Prostate gland (tissue), 2 donors: Measurements from ENCODE around the gene FAM162A. TPM values are rescaled to one million over a fixed set of nuclear protein-coding genes. Genes with fewer than 3 reads are reported as not detected.

Source experiments
- DNase-seq: peaks from one replicate; pipeline ENCODE4 v3.0.0-alpha.2; 2019; ENCODE audit warnings: low spot score
- H3K27ac ChIP-seq, 2 donors: fragments of 200-600 bp; sonication (generic); 2 replicates each; pipeline ENCODE4 v1.5.1; 2017 to 2019
- H3K27me3 ChIP-seq: fragments of 200-600 bp; sonication (generic); replicated peaks from 2 replicates; pipeline ENCODE4 v1.5.1; 2019; ENCODE audit not compliant: insufficient read depth
- H3K36me3 ChIP-seq, 2 donors: fragments of 200-600 bp; sonication (generic); 1 replicate in 1 of 2; 2 replicates in 1 of 2; pipeline versions ENCODE4 v1.5.1 to v1.8.1; 2017 to 2019
- H3K4me1 ChIP-seq: fragments of 200-600 bp; sonication (generic); replicated peaks from 2 replicates; pipeline ENCODE4 v1.5.1; 2019
- H3K4me3 ChIP-seq, 2 donors: fragments of 200-600 bp; sonication (generic); 2 replicates each; pipeline ENCODE4 v1.5.1; 2017 to 2019
- H3K9me3 ChIP-seq: fragments of 200-600 bp; sonication (generic); 2 replicates; pipeline ENCODE4 v1.5.1; 2017
- POLR2A ChIP-seq: fragments of 450-650 bp; IDR thresholded peaks from one replicate; pipeline ENCODE4 v1.6.1; 2016; ENCODE audit warnings: antibody characterized with exemption, mild to moderate bottlenecking
- POLR2AphosphoS5 ChIP-seq: sonication (generic); formaldehyde crosslinking; IDR thresholded peaks from one replicate; pipeline ENCODE4 v1.6.1; 2017; ENCODE audit warnings: antibody characterized with exemption
- WGBS: methylation state at CpG from one replicate; pipeline ENCODE4 v1.1.5; 2018; 5-methylcytosine and 5-hydroxymethylcytosine counted together
- intact Hi-C: fragments of 100-400 bp; cut with DNase I; formaldehyde crosslinking; loops from one replicate; pipeline ENCODE4 v1.14.2; 2022
- total RNA-seq, 2 donors: library from RNA; depleted of rRNA; stranded (reverse); fragments of >200 nt; gene quantifications; one replicate each; pipeline ENCODE4 v1.1.0, GENCODE V29; 2016
- TF ChIP-seq, protein P1 (sequence below), 4 experiments: fragments of 200-600 bp in 2 of 4; fragments of 450-650 bp in 2 of 4; sonication (generic) in 2 of 4; IDR thresholded peaks; 1 replicate in 3 of 4; 2 replicates in 1 of 4; pipeline ENCODE4 v1.5.1; 2016 to 2019; ENCODE audit warnings: antibody characterized with exemption in 4 of 4, mild to moderate bottlenecking in 2 of 4, moderate library complexity in 2 of 4

The FAM162A gene
- total RNA-seq, 2 donors from 2014 or later: 12.9 to 87.9 TPM

GRCh38 chr3:122415762-122416654, 32.0 kb downstream of the FAM162A start, which contains the start of gene WDR5B:
WDR5B (minus strand) TSS chr3:122416062; CDS start chr3:122415528, 534 bp downstream.
- under 1% methylated on average over 48 of the region's 48 CpGs for WGBS
- intact Hi-C loops: loop anchor here (10.0 kb wide), 1 partner anchor 99 kb away; the partner anchor contains the start of gene KPNA1
- TF ChIP-seq POLR2A (peak; percentile 79), POLR2AphosphoS5 (peak; percentile 97)
- TF ChIP-seq, protein P1, sequence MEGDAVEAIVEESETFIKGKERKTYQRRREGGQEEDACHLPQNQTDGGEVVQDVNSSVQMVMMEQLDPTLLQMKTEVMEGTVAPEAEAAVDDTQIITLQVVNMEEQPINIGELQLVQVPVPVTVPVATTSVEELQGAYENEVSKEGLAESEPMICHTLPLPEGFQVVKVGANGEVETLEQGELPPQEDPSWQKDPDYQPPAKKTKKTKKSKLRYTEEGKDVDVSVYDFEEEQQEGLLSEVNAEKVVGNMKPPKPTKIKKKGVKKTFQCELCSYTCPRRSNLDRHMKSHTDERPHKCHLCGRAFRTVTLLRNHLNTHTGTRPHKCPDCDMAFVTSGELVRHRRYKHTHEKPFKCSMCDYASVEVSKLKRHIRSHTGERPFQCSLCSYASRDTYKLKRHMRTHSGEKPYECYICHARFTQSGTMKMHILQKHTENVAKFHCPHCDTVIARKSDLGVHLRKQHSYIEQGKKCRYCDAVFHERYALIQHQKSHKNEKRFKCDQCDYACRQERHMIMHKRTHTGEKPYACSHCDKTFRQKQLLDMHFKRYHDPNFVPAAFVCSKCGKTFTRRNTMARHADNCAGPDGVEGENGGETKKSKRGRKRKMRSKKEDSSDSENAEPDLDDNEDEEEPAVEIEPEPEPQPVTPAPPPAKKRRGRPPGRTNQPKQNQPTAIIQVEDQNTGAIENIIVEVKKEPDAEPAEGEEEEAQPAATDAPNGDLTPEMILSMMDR (IDR thresholded peaks at IDR 0.05): peak in 2 of 4 experiments; percentile 18 to 24
- DNase-seq: peak; percentile 97
- peak within 1 kb of the TSS; percentile 80 to 93 for H3K27ac ChIP-seq
- no peaks in the 10 kb centered on the region for H3K4me1 ChIP-seq
- H3K36me3 ChIP-seq: no peaks in the 10 kb centered on the region
- H3K9me3 ChIP-seq: no peaks in the 10 kb centered on the region
- H3K4me3 ChIP-seq: peak within 1 kb of the TSS; percentile 48 to 61
- H3K27me3 ChIP-seq: no peaks in the 10 kb centered on the region

DNA sequence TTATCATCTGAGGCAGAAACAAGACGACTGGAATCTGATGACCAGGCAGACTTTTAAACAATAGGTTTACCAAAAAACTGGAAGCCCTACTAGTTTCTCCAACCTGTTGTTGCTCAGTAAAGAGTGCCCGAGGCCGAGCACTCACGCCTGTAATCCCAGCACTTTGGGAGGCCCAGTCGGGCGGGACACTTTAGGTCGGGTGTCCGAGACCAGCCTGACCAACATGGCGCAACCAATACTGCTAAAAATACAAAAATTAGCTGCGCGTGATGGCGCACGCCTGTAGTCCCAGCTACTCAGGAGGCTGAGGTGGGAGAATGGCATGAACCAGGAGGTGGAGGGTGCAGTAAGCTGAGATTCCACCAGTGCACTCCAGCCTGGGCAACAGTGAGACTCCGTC, 33.0 kb downstream of the FAM162A start:
- H3K27ac ChIP-seq: peak overlapping the region; percentile 80 to 93
- TF ChIP-seq POLR2A (no peak), POLR2AphosphoS5 (no peak)
- TF ChIP-seq, protein P1 (IDR thresholded peaks at IDR 0.05): no peak
- no peaks in the 10 kb centered on the region for H3K9me3 ChIP-seq
- intact Hi-C loops: loop anchor here (10.0 kb wide), 1 partner anchor 98 kb away; the partner anchor contains the start of gene KPNA1
- WGBS: 40% methylated on average over 14 of the region's 14 CpGs
- no peak for DNase-seq
- H3K36me3 ChIP-seq: no peaks in the 10 kb centered on the region
- no peaks in the 10 kb centered on the region for H3K4me1 ChIP-seq
- H3K27me3 ChIP-seq: no peaks in the 10 kb centered on the region
- H3K4me3 ChIP-seq: peak overlapping the region; percentile 48 to 61

DNA sequence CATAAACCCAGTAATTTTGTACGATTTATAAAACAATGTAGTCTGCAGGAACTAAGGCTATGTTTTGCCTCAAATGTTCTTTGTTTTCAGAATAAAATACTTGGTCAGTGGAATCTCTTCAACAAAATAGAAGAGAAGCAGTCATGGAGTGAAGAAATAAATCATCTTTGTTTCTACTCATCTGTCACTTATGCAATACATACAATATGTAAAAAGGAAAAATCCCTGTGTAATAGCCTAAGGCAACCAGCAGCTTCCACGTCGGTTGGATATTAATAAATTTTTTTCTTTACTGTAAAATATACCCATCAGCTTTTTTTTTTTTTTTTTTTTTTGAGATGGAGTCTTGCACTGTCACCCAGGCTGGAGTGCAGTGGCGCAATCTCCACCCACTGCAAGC, 37.1 kb downstream of the FAM162A start:
- Histone ChIP-seq H3K36me3 (no peaks in the 10 kb centered on the region), H3K4me1 (no peaks in the 10 kb centered on the region), H3K27me3 (no peaks in the 10 kb centered on the region), H3K4me3 (no peak overlapping the region), H3K9me3 (no peaks in the 10 kb centered on the region), H3K27ac (no peak overlapping the region)
- no peak for DNase-seq
- WGBS: 89% methylated on average over 4 of the region's 4 CpGs
- intact Hi-C loops: no loop called here
- TF ChIP-seq, protein P1 (IDR thresholded peaks at IDR 0.05): no peak
- no peak for TF ChIP-seq POLR2AphosphoS5
- TF ChIP-seq POLR2A: no peak

GRCh38 chr3:122421836-122422235, 37.9 kb downstream of the FAM162A start:
- Histone ChIP-seq H3K36me3 (peaks cover 0 to 5% of the 10 kb centered on the region in 2 donors), H3K4me3 (no peak overlapping the region), H3K9me3 (no peaks in the 10 kb centered on the region), H3K4me1 (no peaks in the 10 kb centered on the region), H3K27ac (no peak overlapping the region), H3K27me3 (no peaks in the 10 kb centered on the region)
- no peak for DNase-seq
- WGBS: 79% methylated on average over 2 of the region's 2 CpGs
- TF ChIP-seq, protein P1 (IDR thresholded peaks at IDR 0.05): no peak
- TF ChIP-seq POLR2AphosphoS5 (no peak), POLR2A (no peak)
- intact Hi-C loops: no loop called here
